Measurements from ENCODE around the gene PLA2R1. TPM values are rescaled to one million over a fixed set of nuclear protein-coding genes. Genes with fewer than 3 reads are reported as not detected.
A peak's percentile ranks its signal among the peaks of the same experiment; 100 is the strongest.

The PLA2R1 gene
- total and polyA plus RNA-seq, 4 donors = 4.8 to 56.4 (median 22.5) TPM

DNA sequence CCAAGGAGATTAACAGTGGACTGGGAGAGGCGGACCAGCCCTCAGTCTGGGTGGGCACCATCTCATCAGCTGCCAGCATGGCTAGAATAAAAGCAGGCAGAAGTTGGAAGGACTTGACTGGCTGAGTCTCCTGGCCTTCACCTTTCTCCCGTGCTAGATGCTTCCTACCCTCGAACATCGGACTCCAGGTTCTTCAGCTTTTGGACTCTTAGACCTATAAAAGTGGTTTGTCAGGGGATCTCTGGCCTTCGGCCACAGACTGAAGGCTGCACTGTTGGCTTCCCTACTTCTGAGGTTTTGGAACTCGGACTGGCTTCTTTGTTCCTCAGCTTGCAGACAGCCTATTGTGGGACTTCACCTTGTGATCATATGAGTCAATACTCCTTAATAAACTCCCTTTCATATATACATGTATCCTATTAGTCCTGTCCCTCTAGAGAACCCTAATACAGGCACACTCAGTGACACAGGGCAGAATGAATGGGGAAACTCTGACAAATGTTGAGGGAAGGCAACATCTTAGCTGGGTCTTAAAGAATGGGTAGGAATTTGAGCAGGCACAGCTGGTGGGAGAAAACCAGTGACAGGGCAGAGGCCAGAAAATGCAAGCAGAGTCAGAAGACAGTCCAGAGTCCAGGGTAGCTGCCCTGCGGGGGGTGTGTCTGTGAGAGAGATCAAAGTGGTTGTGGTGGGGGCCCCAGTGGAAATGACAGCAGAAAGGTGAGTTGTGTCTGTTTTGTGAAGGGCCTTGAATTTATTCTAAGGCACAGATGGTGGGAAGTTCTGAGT, 156.3 kb downstream of the PLA2R1 start:
- H3K27me3 ChIP-seq (ENCODE audit: control insufficient read depth, insufficient read depth, low read length) = peaks cover 12% of the 10 kb centered on the region
- H3K4me1 ChIP-seq (ENCODE audit: control insufficient read depth, insufficient read depth, low read length) = peaks cover 16% of the 10 kb centered on the region
- no peak for DNase-seq (ENCODE audit: low read depth in 4 of 6, low spot score in 6 of 6)
- no peak overlapping the region for H3K27ac ChIP-seq (ENCODE audit: low read depth, low read length)
- no peak overlapping the region for H3K4me3 ChIP-seq (ENCODE audit: low read depth, low read length)
- WGBS (ENCODE audit: insufficient coverage) = 80% methylated on average over 4 of the region's 7 CpGs
- H3K9me3 ChIP-seq (ENCODE audit: control insufficient read depth, insufficient read depth, low read length) = no peaks in the 10 kb centered on the region
- H3K36me3 ChIP-seq (ENCODE audit: control insufficient read depth, insufficient read depth, low read length) = no peaks in the 10 kb centered on the region

DNA sequence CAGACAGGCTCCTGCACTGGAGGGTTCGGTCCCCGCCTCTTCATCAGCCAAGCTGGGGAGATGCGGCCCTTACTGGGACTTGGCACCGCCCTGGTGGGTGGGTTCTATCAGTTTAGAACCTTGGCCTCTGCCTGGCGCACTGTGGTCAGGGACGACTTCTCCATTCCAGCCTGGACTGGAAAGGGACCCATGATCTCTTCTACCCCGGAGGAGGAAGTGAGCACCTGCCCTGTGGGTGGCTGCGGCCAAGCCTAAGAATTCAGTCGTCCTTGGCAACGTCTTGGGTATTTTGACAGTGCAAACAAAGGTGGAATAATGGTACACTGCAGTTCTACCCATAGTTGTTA, 157.5 kb downstream of the PLA2R1 start:
- DNase-seq (ENCODE audit: low read depth in 4 of 6, low spot score in 6 of 6) = no peak
- Histone ChIP-seq H3K4me3 (ENCODE audit: low read depth, low read length) (no peak overlapping the region), H3K27me3 (ENCODE audit: control insufficient read depth, insufficient read depth, low read length) (peaks cover 12% of the 10 kb centered on the region), H3K27ac (ENCODE audit: low read depth, low read length) (no peak overlapping the region), H3K36me3 (ENCODE audit: control insufficient read depth, insufficient read depth, low read length) (no peaks in the 10 kb centered on the region), H3K4me1 (ENCODE audit: control insufficient read depth, insufficient read depth, low read length) (peaks cover 16% of the 10 kb centered on the region), H3K9me3 (ENCODE audit: control insufficient read depth, insufficient read depth, low read length) (no peaks in the 10 kb centered on the region)
- 24% methylated on average over 7 of the region's 10 CpGs for WGBS (ENCODE audit: insufficient coverage)

DNA sequence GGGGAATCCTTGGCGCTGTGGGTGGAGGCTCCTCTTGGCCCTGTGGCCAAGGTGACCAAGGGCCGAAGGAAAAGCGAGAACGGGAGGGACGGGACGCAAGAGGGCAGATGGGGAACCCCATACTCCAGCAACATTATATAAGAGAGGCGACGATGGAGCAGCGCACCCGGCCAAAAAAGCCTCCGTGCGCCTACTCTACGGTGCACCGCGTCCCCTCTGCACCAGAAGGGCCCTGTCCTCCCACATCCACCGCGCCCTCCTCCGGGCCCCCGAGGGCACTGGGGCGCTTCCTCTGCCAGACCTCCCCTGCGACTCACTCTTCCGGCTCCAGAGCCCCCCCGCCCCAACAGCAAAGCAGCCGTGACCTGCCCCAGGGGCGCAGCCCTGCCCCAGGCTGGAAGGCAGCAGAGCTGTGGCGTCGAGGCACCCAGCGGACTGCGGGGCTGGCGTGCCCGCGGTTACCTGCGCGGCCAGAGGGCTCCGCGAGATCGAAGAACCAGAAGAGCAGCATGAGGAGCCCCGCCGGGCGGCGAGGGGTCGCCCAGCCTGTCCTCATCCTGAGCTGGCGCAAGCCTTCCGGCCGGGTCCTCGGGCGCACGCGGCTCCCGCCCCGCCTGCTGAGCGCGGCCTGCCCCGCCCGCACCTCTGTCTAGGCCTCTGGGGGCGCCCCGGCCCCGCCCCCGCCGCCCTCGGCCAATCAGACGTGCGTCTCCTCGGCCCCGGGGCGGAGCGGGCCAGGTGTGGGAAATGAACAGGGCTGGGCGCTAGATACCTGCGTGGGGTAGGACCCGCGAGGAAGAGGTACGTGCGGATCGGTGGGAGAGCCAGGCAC, 158.1 kb downstream of the PLA2R1 start, which contains the start of gene LY75:
LY75 (minus strand) TSS at position 630 of the 832 bp plus-strand sequence.
- Histone ChIP-seq H3K36me3 (ENCODE audit: control insufficient read depth, insufficient read depth, low read length) (no peaks in the 10 kb centered on the region), H3K4me1 (ENCODE audit: control insufficient read depth, insufficient read depth, low read length) (peaks cover 16% of the 10 kb centered on the region), H3K27me3 (ENCODE audit: control insufficient read depth, insufficient read depth, low read length) (peaks cover 12% of the 10 kb centered on the region), H3K27ac (ENCODE audit: low read depth, low read length) (no peak within 1 kb of the TSS), H3K4me3 (ENCODE audit: low read depth, low read length) (peak within 1 kb of the TSS; percentile 28), H3K9me3 (ENCODE audit: control insufficient read depth, insufficient read depth, low read length) (no peaks in the 10 kb centered on the region)
- 4% methylated on average over 74 of the region's 74 CpGs for WGBS (ENCODE audit: insufficient coverage)
- peak in 2 of 6 donors; percentile 34 to 68 for DNase-seq (ENCODE audit: low read depth in 4 of 6, low spot score in 6 of 6)

DNA sequence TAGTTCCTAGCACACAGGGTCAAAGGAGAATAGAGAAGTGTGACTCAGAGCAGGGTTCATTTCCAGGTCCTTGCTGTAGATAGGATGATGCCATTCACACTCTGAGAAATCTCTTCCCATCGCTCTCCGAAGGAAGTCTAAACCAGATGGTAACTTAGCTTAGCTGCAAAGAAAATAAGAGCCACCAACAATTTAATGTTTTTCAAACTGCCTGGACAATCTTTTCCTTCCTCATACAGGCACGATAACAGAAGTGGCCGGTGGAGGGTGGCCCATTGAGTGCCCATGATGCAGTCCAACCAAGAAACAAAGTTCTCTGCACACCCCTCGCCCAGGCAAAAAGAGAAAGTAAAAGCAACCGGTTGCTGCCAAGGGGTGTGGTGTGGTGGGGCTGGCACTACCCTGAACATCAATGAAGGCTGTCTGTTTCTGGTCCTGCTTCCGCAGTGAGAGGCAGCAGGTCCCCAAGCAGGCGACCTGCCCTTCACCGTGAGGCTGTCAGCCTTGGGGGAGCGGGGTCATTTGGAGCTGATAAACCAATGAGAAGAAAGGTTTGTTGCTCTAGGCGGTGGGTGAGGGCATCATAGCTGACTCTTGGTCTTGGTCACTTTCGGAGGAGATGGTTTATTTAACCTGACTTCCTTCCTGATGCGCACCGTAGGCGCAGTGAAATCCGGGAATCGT, 158.8 kb downstream of the PLA2R1 start:
- no peaks in the 10 kb centered on the region for H3K36me3 ChIP-seq (ENCODE audit: control insufficient read depth, insufficient read depth, low read length)
- H3K27me3 ChIP-seq (ENCODE audit: control insufficient read depth, insufficient read depth, low read length) = peaks cover 12% of the 10 kb centered on the region
- H3K9me3 ChIP-seq (ENCODE audit: control insufficient read depth, insufficient read depth, low read length) = no peaks in the 10 kb centered on the region
- H3K4me1 ChIP-seq (ENCODE audit: control insufficient read depth, insufficient read depth, low read length) = peaks cover 16% of the 10 kb centered on the region
- no peak overlapping the region for H3K27ac ChIP-seq (ENCODE audit: low read depth, low read length)
- peak overlapping the region; percentile 28 for H3K4me3 ChIP-seq (ENCODE audit: low read depth, low read length)
- WGBS (ENCODE audit: insufficient coverage) = 42% methylated on average over 15 of the region's 17 CpGs
- DNase-seq (ENCODE audit: low read depth in 4 of 6, low spot score in 6 of 6) = peak in 1 of 6 donors; percentile 15

DNA sequence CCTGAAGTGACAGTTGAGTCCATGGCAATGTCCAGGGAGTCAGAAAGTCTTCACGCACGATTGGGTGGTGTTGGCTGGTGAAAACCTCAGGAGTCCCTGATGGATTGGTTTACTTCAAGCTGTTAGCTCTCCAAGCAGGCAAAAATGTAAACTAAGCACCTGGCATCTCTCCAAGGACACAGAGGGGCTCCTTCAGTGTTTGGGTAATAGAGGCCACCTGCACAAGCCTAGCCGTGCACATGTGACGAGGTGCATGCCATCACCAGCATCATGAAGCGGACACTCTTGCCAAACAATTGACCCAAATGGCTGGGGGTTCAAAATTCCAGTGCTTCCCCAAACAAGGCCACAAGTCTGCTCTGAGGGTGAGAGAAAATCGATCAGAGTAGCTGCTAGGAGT, 159.7 kb downstream of the PLA2R1 start:
- peaks cover 12% of the 10 kb centered on the region for H3K27me3 ChIP-seq (ENCODE audit: control insufficient read depth, insufficient read depth, low read length)

DNA sequence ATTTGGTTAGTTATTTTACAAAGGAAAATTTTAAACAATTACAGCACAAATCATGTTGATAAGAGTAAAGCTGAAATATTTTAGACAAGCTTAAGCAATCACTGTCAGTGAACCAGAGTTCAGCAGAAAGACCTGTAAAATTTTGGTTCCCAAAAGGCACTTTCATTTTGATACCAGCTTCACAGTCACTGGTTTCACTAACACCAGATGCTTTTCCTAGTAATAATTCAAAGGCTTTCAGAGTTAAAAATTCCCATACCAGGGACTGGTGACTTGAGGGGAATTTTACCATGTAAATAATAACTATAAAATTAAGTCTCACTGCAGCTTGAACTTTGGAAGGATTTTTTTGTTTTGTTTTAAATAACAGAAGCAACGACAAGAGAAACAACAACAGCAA, 162.1 kb downstream of the PLA2R1 start:
- Histone ChIP-seq H3K27ac (ENCODE audit: low read depth, low read length) (no peak overlapping the region), H3K27me3 (ENCODE audit: control insufficient read depth, insufficient read depth, low read length) (peaks cover 12% of the 10 kb centered on the region), H3K4me3 (ENCODE audit: low read depth, low read length) (no peak overlapping the region), H3K36me3 (ENCODE audit: control insufficient read depth, insufficient read depth, low read length) (no peaks in the 10 kb centered on the region), H3K9me3 (ENCODE audit: control insufficient read depth, insufficient read depth, low read length) (no peaks in the 10 kb centered on the region), H3K4me1 (ENCODE audit: control insufficient read depth, insufficient read depth, low read length) (peaks cover 16% of the 10 kb centered on the region)
- DNase-seq (ENCODE audit: low read depth in 4 of 6, low spot score in 6 of 6) = no peak
- WGBS (ENCODE audit: insufficient coverage) = no CpG with 5 or more reads among the region's 1 CpG

More for the DNA sequence above, 159.7 kb downstream of the PLA2R1 start:
- no peak overlapping the region for H3K27ac ChIP-seq (ENCODE audit: low read depth, low read length)
- peak in 1 of 6 donors; percentile 13 for DNase-seq (ENCODE audit: low read depth in 4 of 6, low spot score in 6 of 6)
- 70% methylated on average over 6 of the region's 6 CpGs for WGBS (ENCODE audit: insufficient coverage)
- no peak overlapping the region for H3K4me3 ChIP-seq (ENCODE audit: low read depth, low read length)
- no peaks in the 10 kb centered on the region for H3K9me3 ChIP-seq (ENCODE audit: control insufficient read depth, insufficient read depth, low read length)
- peaks cover 16% of the 10 kb centered on the region for H3K4me1 ChIP-seq (ENCODE audit: control insufficient read depth, insufficient read depth, low read length)
- no peaks in the 10 kb centered on the region for H3K36me3 ChIP-seq (ENCODE audit: control insufficient read depth, insufficient read depth, low read length)

DNA sequence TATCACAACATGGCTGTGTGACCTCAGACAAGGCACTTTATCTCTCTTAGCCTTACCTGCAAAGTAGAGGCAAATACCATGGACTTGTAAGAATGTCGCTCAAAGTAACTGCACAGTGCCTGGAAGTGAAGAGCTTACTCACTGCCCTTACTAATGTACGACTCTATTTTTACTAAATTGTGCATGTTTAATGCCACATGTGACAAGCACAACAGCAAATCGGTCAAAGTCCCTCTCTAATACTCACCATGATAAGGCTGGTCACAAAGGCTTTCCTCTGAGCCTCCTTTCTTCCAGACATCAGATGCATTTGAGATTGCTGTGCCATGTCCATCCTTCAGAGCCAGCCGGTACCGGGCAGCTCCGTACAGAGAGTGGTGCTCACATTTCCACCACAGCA, 164.0 kb downstream of the PLA2R1 start:
- no peaks in the 10 kb centered on the region for H3K36me3 ChIP-seq (ENCODE audit: control insufficient read depth, insufficient read depth, low read length)
- H3K27ac ChIP-seq (ENCODE audit: low read depth, low read length) = no peak overlapping the region
- peaks cover 2% of the 10 kb centered on the region for H3K27me3 ChIP-seq (ENCODE audit: control insufficient read depth, insufficient read depth, low read length)
- no peak overlapping the region for H3K4me3 ChIP-seq (ENCODE audit: low read depth, low read length)
- H3K9me3 ChIP-seq (ENCODE audit: control insufficient read depth, insufficient read depth, low read length) = no peaks in the 10 kb centered on the region
- peaks cover under 1% of the 10 kb centered on the region for H3K4me1 ChIP-seq (ENCODE audit: control insufficient read depth, insufficient read depth, low read length)
- WGBS (ENCODE audit: insufficient coverage) = 89% methylated on average over 6 of the region's 6 CpGs
- no peak for DNase-seq (ENCODE audit: low read depth in 4 of 6, low spot score in 6 of 6)

DNA sequence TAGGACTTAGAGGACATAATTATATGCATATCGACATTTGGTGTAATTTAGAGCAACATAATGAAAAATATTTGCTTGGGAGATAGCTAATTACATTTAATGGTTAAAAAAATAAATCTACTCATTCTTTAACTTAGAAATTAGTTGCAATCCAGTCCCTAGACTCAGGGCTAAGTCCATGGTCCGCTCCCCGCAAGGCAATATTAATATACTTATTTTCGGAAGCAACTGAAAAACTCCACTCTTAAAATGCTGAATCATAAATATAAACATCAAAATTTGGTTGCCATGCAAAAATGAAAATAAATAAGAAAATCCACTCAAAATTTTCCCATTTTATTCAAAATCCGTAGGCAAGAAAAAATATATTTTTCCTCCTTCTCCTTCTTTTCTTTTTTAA, 164.7 kb downstream of the PLA2R1 start:
- H3K4me1 ChIP-seq (ENCODE audit: control insufficient read depth, insufficient read depth, low read length) = no peaks in the 10 kb centered on the region
- DNase-seq (ENCODE audit: low read depth in 4 of 6, low spot score in 6 of 6) = no peak
- H3K27ac ChIP-seq (ENCODE audit: low read depth, low read length) = no peak overlapping the region
- H3K27me3 ChIP-seq (ENCODE audit: control insufficient read depth, insufficient read depth, low read length) = no peaks in the 10 kb centered on the region
- no CpG with 5 or more reads among the region's 5 CpGs for WGBS (ENCODE audit: insufficient coverage)
- no peaks in the 10 kb centered on the region for H3K36me3 ChIP-seq (ENCODE audit: control insufficient read depth, insufficient read depth, low read length)
- no peak overlapping the region for H3K4me3 ChIP-seq (ENCODE audit: low read depth, low read length)
- no peaks in the 10 kb centered on the region for H3K9me3 ChIP-seq (ENCODE audit: control insufficient read depth, insufficient read depth, low read length)

DNA sequence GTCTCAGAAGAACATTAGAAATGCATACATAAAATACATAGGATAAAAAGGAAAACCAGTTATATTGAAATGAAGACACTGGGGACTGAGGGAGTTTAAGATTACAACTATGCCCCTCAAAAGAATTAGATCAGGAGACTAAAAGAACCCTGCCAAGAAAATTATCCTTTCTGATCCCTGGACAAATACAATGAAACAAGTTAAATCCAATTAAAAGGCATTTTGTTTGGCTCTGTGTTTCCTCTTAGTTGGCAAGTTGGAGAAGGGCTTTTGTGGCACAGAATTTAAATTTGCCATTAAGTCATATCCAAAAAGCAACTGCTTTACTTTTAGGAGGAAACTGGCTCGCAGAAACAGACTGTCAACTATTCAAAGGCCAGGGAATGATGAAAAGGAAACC, 165.3 kb downstream of the PLA2R1 start:
- H3K36me3 ChIP-seq (ENCODE audit: control insufficient read depth, insufficient read depth, low read length) = no peaks in the 10 kb centered on the region
- no CpG with 5 or more reads among the region's 1 CpG for WGBS (ENCODE audit: insufficient coverage)
- no peak overlapping the region for H3K4me3 ChIP-seq (ENCODE audit: low read depth, low read length)
- H3K9me3 ChIP-seq (ENCODE audit: control insufficient read depth, insufficient read depth, low read length) = no peaks in the 10 kb centered on the region
- H3K27me3 ChIP-seq (ENCODE audit: control insufficient read depth, insufficient read depth, low read length) = no peaks in the 10 kb centered on the region
- H3K4me1 ChIP-seq (ENCODE audit: control insufficient read depth, insufficient read depth, low read length) = no peaks in the 10 kb centered on the region
- no peak overlapping the region for H3K27ac ChIP-seq (ENCODE audit: low read depth, low read length)
- DNase-seq (ENCODE audit: low read depth in 4 of 6, low spot score in 6 of 6) = peak in 1 of 6 donors; percentile 10

All from spinal cord (tissue), 10 donors.